Large intestine (tissue), 3 donors: ENCODE results near the gene USH2A. TPM values are rescaled to one million over a fixed set of nuclear protein-coding genes. Genes with fewer than 3 reads are reported as not detected.
A peak's percentile ranks its signal among the peaks of the same experiment; 100 is the strongest.

Experiments used
- DNase-seq, 2 donors: peaks; one replicate each; pipeline versions ENCODE4 v3.0.0 to v3.0.0-alpha.2; 2013
- H3K27ac ChIP-seq: one replicate; pipeline ENCODE4 v1.5.1; 2013; ENCODE audit warnings: low read length
- H3K27me3 ChIP-seq: 2 replicates; pipeline ENCODE4 v1.6.1; 2013; ENCODE audit warnings: low read length; ENCODE audit not compliant: control insufficient read depth, insufficient read depth
- H3K36me3 ChIP-seq: 2 replicates; pipeline ENCODE4 v1.6.1; 2013; ENCODE audit warnings: low read length; ENCODE audit not compliant: control insufficient read depth, insufficient read depth
- H3K4me1 ChIP-seq: one replicate; pipeline ENCODE4 v1.6.1; 2013; ENCODE audit warnings: low read length; ENCODE audit not compliant: control insufficient read depth, insufficient read depth
- H3K4me3 ChIP-seq: one replicate; pipeline ENCODE4 v1.5.1; 2013; ENCODE audit warnings: low read length
- H3K9me3 ChIP-seq: one replicate; pipeline ENCODE4 v1.6.1; 2013; ENCODE audit warnings: mild to moderate bottlenecking, low read depth, low read length, moderate library complexity; ENCODE audit not compliant: control insufficient read depth
- WGBS: methylation state at CpG from one replicate; pipeline ENCODE4 v1.1.5; 2013; ENCODE audit warnings: low lambda C conversion rate; ENCODE audit not compliant: insufficient coverage; 5-methylcytosine and 5-hydroxymethylcytosine counted together
- polyA plus RNA-seq: library from polyadenylated mRNA; unstranded; fragments of 120-200 nt; gene quantifications from one replicate; pipeline ENCODE4 v1.2.1, GENCODE V29; 2013

The USH2A gene
- polyA plus RNA-seq, 1 donor, result 0.06 TPM

DNA sequence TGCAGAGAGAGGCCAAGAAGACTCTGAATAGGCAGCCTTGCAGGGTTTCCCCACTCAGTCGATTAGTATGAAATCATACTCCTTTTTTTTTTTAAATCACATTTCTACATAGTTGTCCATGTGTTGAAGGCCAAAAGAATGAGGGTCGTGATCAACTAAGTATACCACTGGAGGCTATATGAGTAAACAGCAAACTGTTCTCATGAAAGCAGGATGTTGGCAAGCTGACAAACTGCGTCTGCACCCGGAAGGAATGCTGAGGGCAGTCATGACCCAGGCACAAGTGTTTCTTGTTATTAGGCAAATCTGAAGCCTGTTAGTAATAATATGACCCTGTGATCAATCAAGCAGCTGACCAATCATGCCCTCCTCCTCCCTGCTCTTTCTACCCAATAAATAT lies 213.2 kb downstream of the USH2A start:
- DNase-seq, result no peak
- Histone ChIP-seq H3K27me3 (no peaks in the 10 kb centered on the region), H3K4me1 (no peaks in the 10 kb centered on the region), H3K4me3 (no peak overlapping the region), H3K36me3 (no peaks in the 10 kb centered on the region), H3K27ac (no peak overlapping the region), H3K9me3 (no peaks in the 10 kb centered on the region)
- no CpG with 5 or more reads among the region's 4 CpGs for WGBS

DNA sequence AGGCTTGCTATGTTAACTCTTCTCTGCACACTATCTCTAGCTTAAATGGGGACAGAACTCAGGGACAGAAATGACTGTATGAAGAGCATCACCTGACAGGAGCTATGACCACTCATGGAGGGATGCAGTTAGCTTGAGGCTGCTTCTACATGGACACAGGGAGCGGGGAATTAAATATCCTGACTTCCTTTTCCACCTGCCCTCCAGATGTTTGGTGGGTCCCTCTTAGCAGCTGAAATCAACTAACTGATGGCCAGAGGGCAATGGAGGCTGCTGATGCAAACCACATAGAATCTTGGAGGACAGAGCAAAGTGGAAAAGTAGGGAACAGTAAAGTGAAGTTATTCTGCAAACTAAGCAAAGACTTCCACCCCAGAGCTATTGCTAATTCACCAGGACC lies 214.1 kb downstream of the USH2A start:
- WGBS, result no CpG with 5 or more reads among the region's 1 CpG

DNA sequence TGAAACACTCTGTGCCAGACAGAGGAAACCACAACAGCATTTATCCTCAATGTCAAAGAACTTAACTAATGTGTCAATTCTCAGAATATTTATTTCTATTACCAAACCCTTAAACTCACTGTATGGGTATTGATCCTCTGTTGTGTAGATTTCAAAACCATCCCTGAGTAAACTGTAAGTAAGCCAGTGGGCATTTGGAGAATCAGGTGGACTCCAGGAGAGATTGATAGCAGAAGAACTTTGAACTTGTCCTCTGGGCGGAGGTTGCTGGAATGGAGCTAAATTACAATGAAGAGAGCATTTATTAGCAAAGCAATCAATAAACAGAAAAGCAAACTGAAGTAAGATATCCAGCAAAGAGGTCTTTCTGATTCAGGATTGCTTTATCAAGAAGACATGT lies 216.1 kb downstream of the USH2A start:
- DNase-seq, result no peak
- H3K4me1 ChIP-seq, result no peaks in the 10 kb centered on the region
- no CpG with 5 or more reads among the region's 1 CpG for WGBS
- no peaks in the 10 kb centered on the region for H3K36me3 ChIP-seq
- H3K4me3 ChIP-seq, result no peak overlapping the region
- H3K27me3 ChIP-seq, result no peaks in the 10 kb centered on the region
- H3K27ac ChIP-seq, result no peak overlapping the region
- H3K9me3 ChIP-seq, result no peaks in the 10 kb centered on the region

More for the DNA sequence above, 214.1 kb downstream of the USH2A start:
- Histone ChIP-seq H3K4me1 (no peaks in the 10 kb centered on the region), H3K9me3 (no peaks in the 10 kb centered on the region), H3K27ac (no peak overlapping the region), H3K27me3 (no peaks in the 10 kb centered on the region), H3K36me3 (no peaks in the 10 kb centered on the region), H3K4me3 (no peak overlapping the region)
- no peak for DNase-seq

DNA sequence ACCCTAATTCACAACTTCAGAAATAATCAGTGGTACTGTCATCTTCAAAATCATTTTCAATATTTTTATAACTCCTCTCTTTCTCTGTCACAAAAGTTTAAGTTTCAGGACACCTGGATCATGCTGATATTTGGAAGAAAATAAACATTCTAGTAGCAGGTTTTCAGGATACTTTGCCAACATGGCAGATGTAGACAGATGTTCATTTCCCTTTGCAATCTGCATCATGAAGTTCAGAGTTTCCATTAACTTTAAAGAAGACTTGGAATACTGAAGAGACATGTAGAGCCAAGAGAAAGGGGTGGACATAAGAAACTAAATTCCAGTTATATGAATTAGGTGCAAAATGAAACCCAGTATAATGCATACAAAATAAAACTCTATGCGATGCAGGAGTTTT lies 218.1 kb downstream of the USH2A start:
- 89% methylated on average over 1 of the region's 1 CpG for WGBS
- DNase-seq, result no peak
- no peaks in the 10 kb centered on the region for H3K27me3 ChIP-seq
- H3K36me3 ChIP-seq, result no peaks in the 10 kb centered on the region
- no peaks in the 10 kb centered on the region for H3K9me3 ChIP-seq
- H3K4me1 ChIP-seq, result no peaks in the 10 kb centered on the region
- H3K4me3 ChIP-seq, result no peak overlapping the region
- H3K27ac ChIP-seq, result no peak overlapping the region

DNA sequence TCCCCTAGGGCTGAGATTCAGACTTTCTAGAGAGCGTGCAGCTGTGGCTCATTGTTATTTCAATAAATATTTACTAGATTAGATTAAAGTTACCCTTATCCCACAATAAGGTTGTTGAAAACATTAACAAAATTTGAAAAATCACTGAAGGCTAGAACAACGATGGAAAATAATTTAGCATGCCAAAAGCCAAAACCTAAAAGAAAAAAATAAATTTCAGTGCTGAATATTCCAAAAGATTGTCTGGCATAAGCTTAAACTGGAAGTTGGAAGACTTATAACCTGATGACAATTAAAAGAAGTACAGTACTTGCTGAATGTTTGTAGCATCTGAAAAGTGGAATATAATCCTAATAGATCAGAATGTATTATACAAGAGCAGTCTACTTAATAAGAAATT lies 221.3 kb downstream of the USH2A start:
- WGBS, result 75% methylated on average over 2 of the region's 2 CpGs
- Histone ChIP-seq H3K4me3 (no peak overlapping the region), H3K27ac (no peak overlapping the region)

DNA sequence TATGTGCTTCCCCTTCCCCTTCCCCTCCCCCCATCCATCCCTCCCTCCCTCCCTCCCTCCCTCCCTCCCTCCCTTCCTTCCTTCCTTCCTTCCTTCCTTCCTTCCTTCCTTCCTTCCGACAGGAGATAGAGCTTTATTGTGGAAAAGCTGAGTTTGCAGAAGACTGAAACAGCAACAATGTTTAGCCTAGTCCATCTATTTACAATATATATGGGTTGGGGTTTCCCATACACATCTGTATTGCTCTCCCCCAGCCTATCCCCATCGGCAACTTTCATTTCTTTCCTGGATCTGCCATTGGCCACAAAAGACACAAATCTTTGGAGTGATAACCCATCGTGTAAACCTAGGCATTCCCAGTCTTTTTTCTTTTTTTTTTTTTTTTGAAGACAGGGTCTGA lies 222.3 kb downstream of the USH2A start:
- Histone ChIP-seq H3K27me3 (no peaks in the 10 kb centered on the region), H3K27ac (no peak overlapping the region), H3K9me3 (no peaks in the 10 kb centered on the region), H3K4me1 (no peaks in the 10 kb centered on the region), H3K36me3 (no peaks in the 10 kb centered on the region), H3K4me3 (no peak overlapping the region)
- DNase-seq, result no peak
- 100% methylated on average over 1 of the region's 3 CpGs for WGBS

More for the DNA sequence above, 221.3 kb downstream of the USH2A start:
- Histone ChIP-seq H3K9me3 (no peaks in the 10 kb centered on the region), H3K27me3 (no peaks in the 10 kb centered on the region), H3K4me1 (no peaks in the 10 kb centered on the region), H3K36me3 (no peaks in the 10 kb centered on the region)
- DNase-seq, result no peak

DNA sequence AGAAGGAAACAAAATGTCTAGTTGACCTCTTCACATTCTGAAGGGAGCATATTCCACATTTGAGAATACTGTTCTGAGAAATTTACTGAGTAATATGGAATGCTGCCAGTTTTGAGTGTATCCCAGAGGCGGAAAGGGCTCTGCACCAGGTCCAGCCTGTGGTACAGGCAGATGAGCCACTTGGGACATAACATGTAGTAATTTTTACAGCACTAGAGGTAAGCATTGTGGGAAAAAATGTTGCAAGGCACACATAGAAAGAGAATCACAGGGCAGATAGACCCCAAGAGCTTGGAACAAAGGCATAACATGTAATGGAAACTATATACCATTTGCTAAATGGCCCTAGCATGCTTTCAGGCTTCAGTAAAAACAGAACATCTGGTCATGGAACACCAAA lies 228.5 kb downstream of the USH2A start:
- no peak overlapping the region for H3K4me3 ChIP-seq
- no peak for DNase-seq
- H3K4me1 ChIP-seq, result no peaks in the 10 kb centered on the region
- H3K27ac ChIP-seq, result no peak overlapping the region
- H3K9me3 ChIP-seq, result no peaks in the 10 kb centered on the region
- H3K27me3 ChIP-seq, result no peaks in the 10 kb centered on the region
- WGBS, result no CpG with 5 or more reads among the region's 1 CpG
- no peaks in the 10 kb centered on the region for H3K36me3 ChIP-seq

DNA sequence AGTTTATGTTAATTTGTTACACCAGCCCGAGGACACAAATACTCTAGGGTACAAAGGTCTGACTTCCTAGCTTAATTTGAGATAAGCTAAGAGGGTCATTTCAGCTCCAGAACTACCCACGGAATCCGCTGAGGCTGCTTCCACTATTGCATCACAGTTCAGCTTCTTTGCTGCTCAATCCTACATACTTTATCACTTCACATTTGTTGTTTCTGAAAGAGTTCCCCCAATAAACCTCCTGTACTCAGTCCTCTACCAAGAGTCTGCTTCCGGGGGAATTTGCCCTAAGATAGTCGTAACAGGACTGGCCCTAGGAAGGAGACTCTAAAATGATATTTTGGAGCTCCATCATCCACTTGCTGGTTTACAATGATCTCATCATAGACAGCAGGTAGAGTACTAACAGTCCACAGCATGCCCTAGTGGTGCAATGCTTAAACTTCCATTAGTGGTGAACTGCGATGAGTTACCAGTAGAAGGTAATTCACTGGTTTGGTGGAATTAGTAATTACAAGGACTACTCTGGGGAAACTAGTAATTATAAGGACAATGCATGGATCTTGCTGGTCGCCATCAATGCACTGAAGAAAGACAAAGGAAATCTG lies 229.3 kb downstream of the USH2A start:
- H3K9me3 ChIP-seq, result no peaks in the 10 kb centered on the region
- DNase-seq, result peak in 1 of 2 donors; percentile 26
- whole genome bisulfite sequencing, result no CpG with 5 or more reads among the region's 7 CpGs

DNA sequence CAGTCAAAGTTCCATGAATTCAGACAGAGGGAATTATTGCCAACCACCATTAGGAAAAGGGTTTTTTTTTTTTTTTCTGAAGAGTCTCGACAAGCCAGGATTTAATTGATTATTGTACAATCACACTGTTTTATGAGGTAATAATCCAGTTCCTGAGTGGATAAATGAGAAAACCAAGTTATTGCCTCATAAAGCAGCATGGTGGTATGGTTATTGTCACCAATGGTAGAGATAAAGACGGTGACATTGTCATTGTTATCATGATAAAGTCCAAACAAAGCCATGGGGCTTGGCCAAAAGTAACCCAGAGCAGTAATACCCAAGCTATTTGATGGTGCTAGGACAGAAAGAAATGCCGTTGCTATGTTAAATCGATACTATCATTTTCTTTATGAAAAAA lies 232.8 kb downstream of the USH2A start:
- no peak overlapping the region for H3K4me3 ChIP-seq
- no peak for DNase-seq
- H3K36me3 ChIP-seq, result no peaks in the 10 kb centered on the region
- H3K9me3 ChIP-seq, result no peaks in the 10 kb centered on the region
- no peaks in the 10 kb centered on the region for H3K4me1 ChIP-seq
- no peak overlapping the region for H3K27ac ChIP-seq
- 63% methylated on average over 3 of the region's 4 CpGs for WGBS
- H3K27me3 ChIP-seq, result no peaks in the 10 kb centered on the region

More for the DNA sequence above, 229.3 kb downstream of the USH2A start:
- Histone ChIP-seq H3K27ac (no peak overlapping the region), H3K27me3 (no peaks in the 10 kb centered on the region), H3K4me3 (no peak overlapping the region), H3K4me1 (no peaks in the 10 kb centered on the region), H3K36me3 (no peaks in the 10 kb centered on the region)

DNA sequence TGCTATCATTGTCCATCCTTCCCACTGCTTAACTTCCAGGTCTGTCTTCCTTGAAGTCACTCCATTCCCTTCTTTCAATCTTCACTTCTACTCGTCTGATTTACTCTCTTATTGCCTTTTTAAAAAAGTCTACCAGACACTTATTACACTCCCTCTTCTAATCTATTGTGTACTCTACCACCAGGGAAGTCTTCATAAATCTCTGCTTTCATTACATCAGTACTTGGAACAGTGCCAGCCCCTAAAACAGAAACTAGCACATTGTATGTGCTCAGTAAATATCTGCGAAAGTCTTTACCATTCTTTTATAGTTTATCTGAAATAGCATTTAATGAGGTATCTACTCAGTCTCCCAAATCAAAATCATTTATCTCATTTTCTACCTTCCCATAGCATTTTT lies 236.4 kb downstream of the USH2A start:
- H3K4me1 ChIP-seq, result no peaks in the 10 kb centered on the region
- H3K4me3 ChIP-seq, result no peak overlapping the region
- 0% methylated on average over 1 of the region's 2 CpGs for WGBS
- no peaks in the 10 kb centered on the region for H3K27me3 ChIP-seq
- DNase-seq, result peak in 1 of 2 donors; percentile 5
- H3K36me3 ChIP-seq, result no peaks in the 10 kb centered on the region
- no peak overlapping the region for H3K27ac ChIP-seq
- H3K9me3 ChIP-seq, result no peaks in the 10 kb centered on the region

DNA sequence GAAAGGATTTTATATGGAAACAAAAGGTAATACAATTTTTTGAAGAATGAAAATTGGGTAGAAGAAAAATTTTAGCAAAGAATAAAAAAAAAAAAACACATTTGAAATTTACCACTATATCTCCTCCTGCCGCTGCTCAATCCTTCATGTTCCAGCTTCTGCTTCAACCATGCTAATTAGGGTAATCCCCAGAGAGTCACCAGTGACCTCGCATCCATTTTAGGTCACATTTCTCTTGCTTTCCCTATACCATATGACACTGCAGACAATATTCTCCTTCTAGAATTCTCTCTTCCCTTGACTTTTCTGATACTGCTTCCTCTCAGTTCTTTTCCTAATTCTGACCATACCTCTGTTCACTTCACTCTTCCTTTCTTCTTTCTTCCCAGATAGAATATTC lies 237.1 kb downstream of the USH2A start:
- Histone ChIP-seq H3K27ac (no peak overlapping the region), H3K27me3 (no peaks in the 10 kb centered on the region), H3K9me3 (no peaks in the 10 kb centered on the region), H3K4me1 (no peaks in the 10 kb centered on the region), H3K4me3 (no peak overlapping the region), H3K36me3 (no peaks in the 10 kb centered on the region)
- WGBS, result 100% methylated on average over 1 of the region's 2 CpGs
- DNase-seq, result no peak
